LNCaP clone FGC (cell line): ENCODE measurements around the gene ALCAM.

Experiments
- DNase-seq: peaks from one replicate; pipeline ENCODE4 v3.0.0-alpha.2; 2011; ENCODE audit warnings: low read depth
- H3K4me3 ChIP-seq: 2 replicates; pipeline ENCODE4 v1.5.1; 2011; ENCODE audit warnings: mild to moderate bottlenecking, low read depth, low read length, control low read depth
- CTCF ChIP-seq: IDR thresholded peaks from 2 replicates; pipeline ENCODE4 v1.5.1; 2012; ENCODE audit warnings: mild to moderate bottlenecking; ENCODE audit not compliant: control insufficient read depth, insufficient read depth; ENCODE audit errors: extremely low read depth

ALCAM gene

GRCh38 chr3:105365391-105366325 is 1.1 kb upstream of the ALCAM start:
- no peak overlapping the region for H3K4me3 ChIP-seq
- DNase-seq, result peak; percentile 45
- TF ChIP-seq CTCF, result no peak

- TF ChIP-seq CTCF, result 0 out of 2 replicates have a peak, but pooled peaks have one; percentile 21
- H3K4me3 ChIP-seq, result peak overlapping the region; percentile 85
- DNase-seq, result no peak
Measured at GRCh38 chr3:105367063-105367405, 325 bp downstream of the ALCAM start.

- no peak for TF ChIP-seq CTCF
- no peak for DNase-seq
- peak overlapping the region; percentile 85 for H3K4me3 ChIP-seq
Measured at GRCh38 chr3:105367406-105368213, 901 bp downstream of the ALCAM start.

GRCh38 chr3:105368566-105369499 is 2.1 kb downstream of the ALCAM start:
- TF ChIP-seq CTCF, result no peak
- peak; percentile 72 for DNase-seq
- peak overlapping the region; percentile 85 for H3K4me3 ChIP-seq

GRCh38 chr3:105369500-105370371 is 3.0 kb downstream of the ALCAM start:
- peak overlapping the region; percentile 85 for H3K4me3 ChIP-seq
- TF ChIP-seq CTCF, result peak; percentile 71
- DNase-seq, result no peak
